GM12878 (cell line): ENCODE measurements around the gene DIP2C.

ENCODE experiments used
- CHD2 ChIP-seq: IDR thresholded peaks from 2 replicates; pipeline ENCODE4 v1.6.1; 2011; ENCODE audit warnings: low read depth, low read length, improper control_type of control experiment, borderline replicate concordance
- CTCF ChIP-seq, 3 experiments: IDR thresholded peaks in 2 of 3; conservative IDR thresholded peaks in 1 of 3; 2 replicates each; pipeline ENCODE4 v1.5.1; 2011; ENCODE audit warnings: low read depth in 3 of 3, low read length in 3 of 3, mild to moderate bottlenecking in 3 of 3, control low read depth in 2 of 3, moderate library complexity in 2 of 3, inconsistent platforms in 1 of 3, mixed read lengths in 1 of 3; ENCODE audit not compliant: control insufficient read depth in 2 of 3, insufficient read depth in 1 of 3; ENCODE audit errors: extremely low read depth in 1 of 3
- EZH2 ChIP-seq: IDR thresholded peaks from 2 replicates; pipeline ENCODE4 v1.6.1; 2012; ENCODE audit warnings: low read depth, mild to moderate bottlenecking, control low read depth, inconsistent platforms, low read length, borderline replicate concordance; ENCODE audit not compliant: control insufficient read depth
- HSF1 ChIP-seq: fragments of 150-350 bp; IDR thresholded peaks from 2 replicates; pipeline ENCODE4 v1.6.1; 2014; ENCODE audit warnings: mild to moderate bottlenecking, low read depth, low read length
- POLR2AphosphoS5 ChIP-seq: IDR thresholded peaks from 2 replicates; pipeline ENCODE4 v1.6.1; 2011; ENCODE audit warnings: mild to moderate bottlenecking, low read length, inconsistent platforms
- REST ChIP-seq: IDR thresholded peaks from 2 replicates; pipeline ENCODE4 v1.6.1; 2012; ENCODE audit warnings: mild to moderate bottlenecking, low read depth, low read length

- TF ChIP-seq EZH2, result no peak
- TF ChIP-seq CTCF (IDR thresholded peaks at IDR 0.05 in 2 of 3, conservative IDR thresholded peaks at IDR 0.05 in 1 of 3; ENCODE audit: control insufficient read depth in 2 of 3, extremely low read depth in 1 of 3, insufficient read depth in 1 of 3, low read depth in 3 of 3, low read length in 3 of 3), result no peak
- TF ChIP-seq HSF1, result no peak
- TF ChIP-seq POLR2AphosphoS5, result no peak
- no peak for TF ChIP-seq REST
- no peak for TF ChIP-seq CHD2
Observed at GRCh38 chr10:546451-546850, 143.0 kb downstream of the DIP2C start.
